Right cardiac atrium (tissue), 5 donors: Measurements from ENCODE around the gene FHDC1. TPM values are rescaled to one million over a fixed set of nuclear protein-coding genes. Genes with fewer than 3 reads are reported as not detected.

Source experiments
- ATAC-seq, 2 donors: fragments of 200-7000 bp; cut with Tn5 transposase; one replicate each; pipeline versions ENCODE4 v1.8.0 to v1.9.1; 2020; ENCODE audit warnings: moderate library complexity in 2 of 2, mild to moderate bottlenecking in 1 of 2
- DNase-seq, 3 donors: peaks; one replicate each; pipeline ENCODE4 v3.0.0-alpha.2; 2020
- H3K27ac ChIP-seq: one replicate; pipeline ENCODE4 v1.5.1; 2013; ENCODE audit warnings: mild to moderate bottlenecking, low read length, control low read depth, moderate library complexity
- H3K27me3 ChIP-seq: one replicate; pipeline ENCODE4 v1.6.1; 2013; ENCODE audit not compliant: control insufficient read depth, insufficient read depth
- H3K4me1 ChIP-seq: one replicate; pipeline ENCODE4 v1.6.1; 2013; ENCODE audit warnings: low read length; ENCODE audit not compliant: control insufficient read depth, insufficient read depth
- H3K4me3 ChIP-seq: one replicate; pipeline ENCODE4 v1.5.1; 2013; ENCODE audit warnings: low read length, control low read depth
- H3K9me3 ChIP-seq: one replicate; pipeline ENCODE4 v1.6.1; 2013; ENCODE audit warnings: low read length; ENCODE audit not compliant: control insufficient read depth
- WGBS: extraction: QIAGEN DNeasy Blood & Tissue Kit; methylation state at CpG from one replicate; pipeline ENCODE4 v1.1.7; 2013; 5-methylcytosine and 5-hydroxymethylcytosine counted together
- intact Hi-C, 4 donors: fragments of 100-400 bp; cut with DNase I; formaldehyde crosslinking; loops; one replicate each; pipeline versions ENCODE4 v1.11.0 to v1.14.0; 2022 to 2023
- polyA plus RNA-seq: library from polyadenylated mRNA; stranded (reverse); fragments of 200-250 nt; gene quantifications from one replicate; pipeline ENCODE4 v1.2.3, GENCODE V29; 2013
- total RNA-seq, 4 donors: library from RNA; stranded (reverse); fragmentation: NEBNext Ultra II Directional; extraction: Animal tissue kit (Norgen Biotek cat#: 25700); gene quantifications; one replicate each; pipeline ENCODE4 v1.2.1, GENCODE V29; 2021
- donor health status: healthy with polysubstance abuse.
- donor health status: DM: no; HTN: yes; CAD: no.
- donor health status: DM: no; HTN: no; CAD: no.
- donor health status: DM: no; HTN: yes; CAD: no; lungs with severe emphysema.
- donor health status: DM: yes; HTN: yes; CAD: no.

FHDC1 gene
- total and polyA plus RNA-seq, 5 donors: 0.25 to 1.3 (median 0.42) TPM

DNA sequence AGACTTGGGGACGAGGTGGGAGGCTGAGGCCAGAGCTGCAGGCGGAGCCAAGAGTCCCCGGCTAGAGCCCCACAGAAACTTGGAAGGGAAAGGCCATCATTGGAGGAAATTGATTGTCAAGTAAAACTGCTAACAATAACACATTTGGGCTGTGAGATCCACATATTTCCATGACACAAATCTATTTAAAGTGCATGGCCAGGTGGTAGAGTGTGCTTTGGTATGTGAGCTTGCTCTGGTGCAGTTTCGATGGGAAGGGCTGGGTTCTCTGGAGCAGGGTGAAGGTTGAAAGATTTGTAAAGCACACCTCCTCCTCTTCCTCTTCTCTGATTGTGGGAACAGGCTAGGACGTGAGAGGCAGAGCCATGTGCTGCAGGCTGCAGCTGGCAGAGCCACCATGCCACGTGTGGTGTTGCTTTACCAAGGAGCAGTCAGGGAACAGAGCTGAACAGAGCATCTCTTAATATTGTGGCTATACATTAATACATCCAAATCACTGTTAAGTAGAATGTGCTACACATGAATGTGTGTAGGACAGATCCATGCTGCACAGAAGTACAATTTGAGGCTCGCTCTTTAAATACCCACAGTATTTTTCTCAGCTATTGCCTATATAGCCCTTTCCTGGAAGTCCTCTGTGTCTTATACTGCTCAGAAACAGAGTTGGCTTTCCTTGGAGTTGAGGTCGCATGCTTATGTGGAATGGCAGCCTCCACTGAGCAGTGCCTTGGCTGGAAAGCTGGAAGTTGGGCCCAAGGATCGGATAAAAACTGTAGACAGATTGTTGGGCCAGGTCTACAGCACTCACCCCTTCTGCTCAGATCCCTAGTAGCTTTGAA is 37.7 kb downstream of the FHDC1 start:
- no peak for ATAC-seq
- 84% methylated on average over 9 of the region's 9 CpGs for WGBS
- H3K9me3 ChIP-seq: no peaks in the 10 kb centered on the region
- intact Hi-C loops: no loop called here
- H3K4me3 ChIP-seq: no peak overlapping the region
- no peak for DNase-seq
- no peaks in the 10 kb centered on the region for H3K27me3 ChIP-seq
- H3K27ac ChIP-seq: no peak overlapping the region
- H3K4me1 ChIP-seq: no peaks in the 10 kb centered on the region

DNA sequence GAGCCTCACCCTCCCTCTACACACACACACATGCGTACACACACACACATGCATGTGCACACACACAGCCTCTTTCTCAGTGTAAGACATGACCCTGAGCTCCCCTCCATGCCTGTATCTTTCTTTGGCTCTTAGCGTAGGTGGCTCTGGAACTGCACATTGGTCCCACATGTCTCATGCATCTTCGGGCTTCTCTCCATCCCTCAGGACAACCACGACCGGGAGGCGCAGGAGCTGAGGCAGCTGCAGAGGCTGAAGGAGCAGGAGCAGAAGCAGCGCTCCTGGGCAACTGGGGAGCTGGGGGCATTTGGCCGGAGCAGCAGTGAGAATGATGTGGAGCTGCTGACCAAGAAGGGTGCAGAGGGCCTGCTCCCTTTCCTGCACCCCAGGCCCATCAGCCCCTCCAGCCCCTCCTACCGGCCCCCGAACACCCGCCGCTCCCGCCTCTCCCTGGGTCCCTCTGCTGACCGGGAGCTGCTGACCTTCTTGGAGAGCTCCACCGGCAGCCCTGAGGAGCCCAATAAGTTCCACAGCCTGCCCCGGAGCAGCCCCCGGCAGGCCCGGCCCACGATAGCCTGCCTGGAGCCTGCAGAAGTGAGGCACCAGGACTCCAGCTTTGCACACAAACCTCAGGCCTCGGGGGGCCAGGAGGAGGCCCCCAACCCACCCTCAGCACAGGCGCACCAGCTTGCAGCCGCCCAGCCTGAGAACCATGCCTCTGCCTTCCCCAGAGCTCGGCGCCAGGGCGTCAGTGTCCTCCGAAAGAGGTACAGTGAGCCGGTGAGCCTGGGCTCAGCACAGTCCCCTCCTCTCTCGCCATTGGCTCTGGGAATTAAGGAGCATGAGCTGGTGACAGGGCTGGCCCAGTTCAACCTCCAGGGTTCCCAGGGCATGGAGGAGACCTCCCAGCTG is 38.6 kb downstream of the FHDC1 start:
- intact Hi-C loops: no loop called here
- H3K9me3 ChIP-seq: no peaks in the 10 kb centered on the region
- no peaks in the 10 kb centered on the region for H3K4me1 ChIP-seq
- no peak for ATAC-seq
- no peak for DNase-seq
- no peak overlapping the region for H3K4me3 ChIP-seq
- no peaks in the 10 kb centered on the region for H3K27me3 ChIP-seq
- no peak overlapping the region for H3K27ac ChIP-seq
- 90% methylated on average over 28 of the region's 28 CpGs for WGBS

DNA sequence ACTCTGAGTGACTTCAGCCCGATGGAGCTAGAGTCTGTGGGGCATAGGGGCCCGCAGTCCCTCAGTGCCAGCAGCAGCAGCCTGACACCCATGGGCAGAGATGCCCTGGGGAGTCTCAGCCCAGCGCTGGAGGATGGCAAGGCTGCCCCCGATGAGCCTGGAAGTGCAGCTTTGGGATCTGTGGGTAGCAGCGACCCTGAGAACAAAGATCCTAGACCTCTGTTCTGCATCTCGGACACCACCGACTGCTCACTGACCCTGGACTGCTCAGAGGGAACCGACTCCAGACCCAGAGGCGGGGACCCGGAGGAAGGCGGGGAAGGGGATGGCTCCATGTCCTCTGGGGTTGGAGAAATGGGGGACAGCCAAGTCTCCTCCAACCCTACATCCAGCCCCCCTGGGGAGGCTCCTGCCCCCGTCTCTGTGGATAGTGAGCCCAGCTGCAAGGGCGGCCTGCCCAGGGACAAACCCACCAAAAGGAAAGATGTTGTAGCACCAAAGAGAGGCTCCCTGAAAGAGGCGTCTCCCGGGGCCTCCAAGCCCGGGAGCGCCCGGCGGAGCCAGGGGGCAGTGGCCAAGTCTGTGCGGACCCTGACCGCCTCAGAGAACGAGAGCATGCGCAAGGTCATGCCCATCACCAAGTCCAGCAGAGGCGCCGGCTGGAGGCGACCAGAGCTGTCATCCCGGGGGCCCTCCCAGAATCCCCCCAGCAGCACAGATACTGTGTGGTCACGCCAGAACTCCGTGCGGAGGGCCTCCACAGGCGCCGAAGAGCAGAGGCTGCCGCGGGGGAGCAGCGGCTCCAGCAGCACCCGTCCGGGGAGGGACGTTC is 39.5 kb downstream of the FHDC1 start:
- Histone ChIP-seq H3K27me3 (no peaks in the 10 kb centered on the region), H3K4me3 (no peak overlapping the region), H3K9me3 (no peaks in the 10 kb centered on the region), H3K27ac (no peak overlapping the region), H3K4me1 (no peaks in the 10 kb centered on the region)
- 94% methylated on average over 38 of the region's 38 CpGs for WGBS
- intact Hi-C loops: no loop called here
- ATAC-seq (no peak), DNase-seq (peak in 1 of 3 donors; percentile 43)

DNA sequence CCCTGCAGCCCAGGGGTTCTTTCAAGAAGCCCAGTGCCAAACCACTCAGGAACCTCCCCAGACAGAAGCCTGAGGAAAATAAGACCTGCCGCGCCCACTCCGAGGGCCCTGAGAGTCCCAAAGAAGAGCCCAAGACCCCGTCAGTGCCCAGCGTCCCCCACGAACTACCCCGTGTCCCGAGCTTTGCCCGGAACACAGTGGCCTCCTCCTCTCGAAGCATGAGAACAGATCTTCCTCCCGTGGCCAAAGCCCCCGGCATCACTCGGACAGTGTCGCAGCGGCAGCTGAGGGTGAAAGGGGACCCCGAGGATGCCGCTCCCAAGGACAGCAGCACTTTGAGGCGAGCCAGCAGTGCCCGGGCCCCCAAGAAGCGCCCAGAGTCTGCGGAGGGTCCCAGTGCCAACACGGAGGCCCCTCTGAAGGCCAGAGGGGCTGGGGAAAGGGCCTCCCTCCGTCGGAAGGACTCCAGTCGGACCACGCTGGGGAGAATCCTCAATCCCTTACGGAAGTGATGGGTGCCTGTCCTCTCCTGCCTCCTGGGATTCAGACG is 40.2 kb downstream of the FHDC1 start:
- H3K27ac ChIP-seq: no peak overlapping the region
- DNase-seq (no peak), ATAC-seq (no peak)
- no peaks in the 10 kb centered on the region for H3K27me3 ChIP-seq
- H3K4me3 ChIP-seq: no peak overlapping the region
- 92% methylated on average over 28 of the region's 28 CpGs for WGBS
- intact Hi-C loops: no loop called here
- no peaks in the 10 kb centered on the region for H3K4me1 ChIP-seq
- H3K9me3 ChIP-seq: no peaks in the 10 kb centered on the region

DNA sequence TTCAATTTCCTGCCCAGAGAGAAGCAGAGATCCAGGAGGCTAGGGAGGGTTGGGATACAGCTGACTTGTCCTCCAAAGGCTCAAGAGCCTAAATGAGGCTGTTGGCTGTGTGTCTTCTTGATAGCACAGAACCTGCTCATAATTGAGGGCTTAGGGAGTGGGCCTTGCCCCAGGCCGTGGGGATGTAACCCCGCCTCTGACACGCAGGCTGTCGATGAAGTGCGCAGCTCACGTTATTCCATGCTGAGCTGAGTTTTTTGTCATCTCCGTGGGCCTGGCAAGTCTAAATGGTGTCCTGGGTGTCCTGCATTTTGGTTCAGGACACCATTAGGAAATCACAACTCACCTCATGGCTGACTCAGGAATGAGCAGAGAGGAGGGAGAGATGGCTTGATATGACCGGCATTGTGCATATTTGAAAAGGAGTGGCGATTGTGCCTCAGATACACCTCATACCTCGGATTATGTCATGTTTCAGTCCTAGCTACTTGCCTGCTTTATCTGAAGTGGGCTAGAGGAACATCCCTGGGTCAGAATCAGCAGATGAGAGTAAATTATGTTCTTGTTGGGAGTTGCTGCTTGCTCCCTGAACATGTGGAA is 43.7 kb downstream of the FHDC1 start:
- Histone ChIP-seq H3K27me3 (no peaks in the 10 kb centered on the region), H3K27ac (no peak overlapping the region), H3K4me1 (no peaks in the 10 kb centered on the region), H3K9me3 (no peaks in the 10 kb centered on the region), H3K4me3 (no peak overlapping the region)
- DNase-seq: no peak
- WGBS: 83% methylated on average over 10 of the region's 10 CpGs
- intact Hi-C loops: no loop called here
- no peak for ATAC-seq

DNA sequence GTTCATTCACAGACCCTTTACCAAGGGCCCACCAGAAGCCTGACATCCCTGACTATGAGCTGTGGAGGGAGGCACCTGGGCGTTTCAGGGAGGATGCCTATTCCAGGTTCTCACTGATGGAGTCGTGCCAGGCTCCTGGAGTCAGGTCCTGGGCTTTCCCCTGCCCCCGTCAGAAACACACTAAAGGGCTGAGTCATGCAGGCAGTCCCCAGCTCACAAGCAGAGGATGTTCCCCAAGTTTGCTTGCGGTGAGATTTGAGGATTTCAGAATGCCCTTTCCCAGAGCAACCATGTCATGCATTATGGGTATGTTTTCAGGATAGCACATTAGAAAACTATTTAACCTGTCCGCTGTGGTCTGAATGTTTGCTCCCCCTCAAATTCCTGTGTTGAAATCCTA is 45.2 kb downstream of the FHDC1 start:
- ATAC-seq: no peak
- Histone ChIP-seq H3K9me3 (no peaks in the 10 kb centered on the region), H3K27me3 (no peaks in the 10 kb centered on the region), H3K4me3 (no peak overlapping the region), H3K4me1 (no peaks in the 10 kb centered on the region), H3K27ac (no peak overlapping the region)
- 69% methylated on average over 5 of the region's 5 CpGs for WGBS
- intact Hi-C loops: no loop called here
- DNase-seq: no peak

DNA sequence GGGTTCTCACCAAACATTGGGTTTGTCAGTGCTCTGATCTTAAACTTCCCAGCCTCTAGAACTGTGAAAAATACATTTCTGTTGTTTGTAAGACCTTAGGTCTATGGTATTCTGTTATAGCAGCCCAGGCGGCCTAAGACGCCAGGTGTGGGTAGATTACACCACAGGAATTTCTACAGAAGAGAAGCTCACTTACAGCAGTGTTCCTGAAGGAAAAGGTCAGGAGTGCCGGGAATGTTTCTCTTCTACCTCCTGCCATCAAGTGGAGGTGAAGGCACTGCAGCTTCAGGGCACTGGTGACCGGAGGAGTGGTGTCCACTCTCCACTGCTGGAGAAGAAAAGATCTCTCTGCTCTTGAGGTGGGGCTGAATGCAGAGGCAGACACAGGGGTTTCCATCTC is 45.7 kb downstream of the FHDC1 start:
- Histone ChIP-seq H3K4me1 (no peaks in the 10 kb centered on the region), H3K4me3 (no peak overlapping the region), H3K27ac (no peak overlapping the region), H3K27me3 (no peaks in the 10 kb centered on the region), H3K9me3 (no peaks in the 10 kb centered on the region)
- DNase-seq (no peak), ATAC-seq (no peak)
- 90% methylated on average over 4 of the region's 4 CpGs for WGBS
- intact Hi-C loops: no loop called here

DNA sequence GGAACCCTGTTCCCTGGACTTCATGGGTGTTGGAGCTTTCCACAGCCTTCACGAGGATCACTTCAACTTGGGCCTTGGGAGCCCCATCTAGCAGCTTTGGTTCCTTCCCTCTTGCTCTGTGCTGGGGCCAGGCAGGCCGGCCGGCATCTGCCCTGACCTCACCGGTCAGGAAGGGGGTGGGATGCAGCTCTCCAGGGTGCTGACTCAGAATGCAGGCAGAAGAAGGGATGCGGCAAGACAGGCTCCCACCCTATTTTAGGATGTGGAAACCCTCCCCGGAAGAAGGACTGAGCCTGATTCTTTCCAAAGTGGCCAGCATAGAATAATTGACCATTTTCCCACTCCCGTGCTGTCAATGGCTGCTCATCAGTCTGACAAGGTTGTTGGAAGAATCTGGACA is 47.1 kb downstream of the FHDC1 start:
- no peak overlapping the region for H3K27ac ChIP-seq
- no peaks in the 10 kb centered on the region for H3K9me3 ChIP-seq
- no peaks in the 10 kb centered on the region for H3K27me3 ChIP-seq
- WGBS: 37% methylated on average over 7 of the region's 7 CpGs
- DNase-seq: no peak
- H3K4me3 ChIP-seq: no peak overlapping the region
- ATAC-seq: no peak
- intact Hi-C loops: no loop called here
- H3K4me1 ChIP-seq: no peaks in the 10 kb centered on the region

DNA sequence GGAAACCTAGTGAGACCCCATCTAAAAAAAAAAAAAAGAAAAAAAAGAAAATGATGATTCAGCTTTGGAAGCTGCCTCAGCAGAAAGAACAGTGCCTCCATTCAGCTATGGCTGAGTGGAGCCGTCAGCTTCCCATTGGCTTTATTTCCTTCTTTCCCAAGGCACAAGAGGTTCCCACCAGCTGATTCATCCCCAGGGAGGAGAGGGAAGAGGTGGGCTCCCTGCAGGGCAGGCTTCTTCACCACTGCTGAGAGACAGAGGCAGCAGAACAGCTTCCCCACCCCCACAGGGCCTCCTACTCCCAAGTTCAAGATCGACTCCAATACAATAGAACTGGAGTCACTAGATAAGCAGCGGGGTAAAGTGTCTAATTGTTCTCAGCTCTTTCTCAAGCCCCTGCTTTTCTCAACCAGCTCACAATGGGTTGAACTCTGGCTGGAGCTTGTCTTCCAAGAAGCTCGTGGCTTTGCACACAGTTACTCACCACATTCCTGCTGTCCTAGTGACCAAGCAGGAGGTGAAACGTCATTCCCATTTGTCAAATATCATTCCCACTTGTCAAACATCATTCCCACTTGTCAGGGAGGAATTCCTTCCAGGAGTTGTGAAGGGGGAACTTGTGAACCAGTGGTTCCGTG is 47.8 kb downstream of the FHDC1 start:
- no peak overlapping the region for H3K27ac ChIP-seq
- intact Hi-C loops: no loop called here
- WGBS: 59% methylated on average over 6 of the region's 6 CpGs

More for the DNA sequence above, 47.8 kb downstream of the FHDC1 start:
- DNase-seq (no peak), ATAC-seq (no peak)
- H3K9me3 ChIP-seq: no peaks in the 10 kb centered on the region
- H3K4me1 ChIP-seq: no peaks in the 10 kb centered on the region
- H3K27me3 ChIP-seq: no peaks in the 10 kb centered on the region
- no peak overlapping the region for H3K4me3 ChIP-seq
